HUDEP-2 (cell line): ENCODE data around the gene ATP5ME.

Experiments
- DNase-seq, 76 experiments: peaks; one replicate each; lab custom pipeline; 2025; ENCODE audit not compliant: unreplicated experiment in 76 of 76; lab: John Stamatoyannopoulos, UW

The ATP5ME gene

GRCh38 chr4:624705-625590, 49.1 kb downstream of the ATP5ME start, which contains the start of gene PDE6B:
PDE6B (plus strand) TSS chr4:625573; CDS start chr4:625627, 54 bp downstream.
- no peak for DNase-seq

- DNase-seq: no peak
Observed at GRCh38 chr4:623914-624566, 50.0 kb downstream of the ATP5ME start.

- DNase-seq: no peak
Observed at GRCh38 chr4:622996-623913, 50.8 kb downstream of the ATP5ME start.
